Activated gamma-delta T cell (primary cell): ENCODE data around the gene LSR.
"Not testable (repeated sequence)": the region's sequence is repeated elsewhere in the genome, so short reads cannot be mapped to it uniquely, and the experiment has no call there.

Source experiments
- DNase-seq: peaks from one replicate; lab custom pipeline; 2025; lab: John Stamatoyannopoulos, UW

Gene LSR

DNA sequence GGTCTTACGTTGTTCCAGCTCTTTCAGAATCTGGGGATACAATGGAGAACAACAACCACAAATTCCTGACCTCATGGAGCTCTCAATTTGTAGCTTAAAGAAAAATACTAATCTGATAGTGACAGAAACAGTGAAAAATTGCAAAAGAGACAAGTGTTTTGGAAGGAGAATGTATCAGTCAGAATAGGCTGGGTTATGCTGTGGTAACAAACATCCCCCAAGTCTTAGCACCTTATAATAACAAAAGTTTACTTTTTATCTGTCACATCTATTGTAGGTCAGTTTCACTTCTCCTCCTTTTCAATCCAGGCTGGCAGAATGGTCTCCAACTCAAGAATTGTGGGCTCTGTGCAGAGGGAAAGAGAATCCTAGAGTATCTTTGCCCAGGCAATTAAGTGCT lies 29.8 kb upstream of the LSR start:
- DNase-seq: no peak

DNA sequence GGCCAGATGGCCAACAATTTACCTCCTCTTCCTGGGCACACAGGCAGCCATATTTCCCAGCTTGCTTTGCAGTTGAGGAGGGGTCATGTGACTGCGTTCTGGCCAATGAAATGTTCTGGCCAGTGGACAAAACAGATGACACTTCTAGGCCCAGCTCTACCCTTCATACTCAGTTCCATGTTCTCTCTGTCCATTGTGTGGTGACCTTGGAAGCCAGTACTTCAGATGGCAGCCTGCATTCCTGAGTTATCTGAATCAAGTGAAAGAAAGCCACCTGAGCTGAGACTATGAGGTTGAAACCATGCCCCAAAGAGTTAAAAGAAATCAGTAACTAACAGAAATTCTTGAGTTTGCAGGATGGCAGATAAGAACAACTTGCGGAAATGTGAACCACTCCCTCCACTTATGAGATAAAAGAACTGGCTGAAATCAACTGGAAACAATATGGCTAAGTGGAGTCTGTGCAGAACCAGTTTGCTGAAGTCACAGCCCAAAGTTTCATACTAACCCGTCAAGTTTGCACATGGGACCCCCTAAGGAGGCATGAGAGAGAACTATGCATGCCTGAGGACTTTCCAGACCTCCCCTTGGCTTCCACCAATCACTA lies 28.4 kb upstream of the LSR start:
- no peak for DNase-seq

GRCh38 chr19:35220973-35221590 lies 27.7 kb upstream of the LSR start:
- not testable (repeated sequence) for DNase-seq

DNA sequence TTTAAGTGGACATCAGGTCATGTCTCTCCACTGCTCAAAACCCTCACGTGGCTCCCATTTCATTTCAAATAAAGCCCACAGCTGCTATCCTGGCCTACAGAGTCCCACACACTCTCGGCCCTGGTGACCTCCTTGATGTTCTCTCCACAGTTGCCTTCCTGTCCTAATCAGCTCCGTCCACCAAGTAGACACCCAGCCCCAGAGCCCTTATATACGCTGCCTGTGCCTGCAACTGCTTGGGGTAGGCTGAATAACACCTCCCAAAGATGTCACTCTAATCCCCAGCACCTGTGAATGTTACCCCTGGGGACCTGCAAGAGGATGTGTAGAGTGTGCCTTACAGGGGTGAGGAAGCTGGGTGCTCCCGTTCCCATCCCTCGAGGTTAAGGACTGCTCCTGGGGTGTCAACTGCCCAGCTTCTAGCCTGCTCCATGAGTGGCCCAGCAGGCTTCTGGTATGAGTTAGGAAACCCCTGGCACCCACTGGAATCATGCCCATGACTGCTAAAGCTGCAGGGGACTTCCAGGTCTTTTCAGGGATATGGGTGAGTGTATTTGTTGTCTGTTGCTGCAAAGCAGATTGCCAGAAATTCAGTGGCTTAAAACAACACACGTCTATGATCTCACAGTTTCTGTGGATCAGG lies 26.3 kb upstream of the LSR start:
- DNase-seq: no peak

GRCh38 chr19:35223084-35223790 lies 25.6 kb upstream of the LSR start:
- no peak for DNase-seq

- DNase-seq: no peak
Observed at GRCh38 chr19:35223862-35224505, 24.8 kb upstream of the LSR start.

DNA sequence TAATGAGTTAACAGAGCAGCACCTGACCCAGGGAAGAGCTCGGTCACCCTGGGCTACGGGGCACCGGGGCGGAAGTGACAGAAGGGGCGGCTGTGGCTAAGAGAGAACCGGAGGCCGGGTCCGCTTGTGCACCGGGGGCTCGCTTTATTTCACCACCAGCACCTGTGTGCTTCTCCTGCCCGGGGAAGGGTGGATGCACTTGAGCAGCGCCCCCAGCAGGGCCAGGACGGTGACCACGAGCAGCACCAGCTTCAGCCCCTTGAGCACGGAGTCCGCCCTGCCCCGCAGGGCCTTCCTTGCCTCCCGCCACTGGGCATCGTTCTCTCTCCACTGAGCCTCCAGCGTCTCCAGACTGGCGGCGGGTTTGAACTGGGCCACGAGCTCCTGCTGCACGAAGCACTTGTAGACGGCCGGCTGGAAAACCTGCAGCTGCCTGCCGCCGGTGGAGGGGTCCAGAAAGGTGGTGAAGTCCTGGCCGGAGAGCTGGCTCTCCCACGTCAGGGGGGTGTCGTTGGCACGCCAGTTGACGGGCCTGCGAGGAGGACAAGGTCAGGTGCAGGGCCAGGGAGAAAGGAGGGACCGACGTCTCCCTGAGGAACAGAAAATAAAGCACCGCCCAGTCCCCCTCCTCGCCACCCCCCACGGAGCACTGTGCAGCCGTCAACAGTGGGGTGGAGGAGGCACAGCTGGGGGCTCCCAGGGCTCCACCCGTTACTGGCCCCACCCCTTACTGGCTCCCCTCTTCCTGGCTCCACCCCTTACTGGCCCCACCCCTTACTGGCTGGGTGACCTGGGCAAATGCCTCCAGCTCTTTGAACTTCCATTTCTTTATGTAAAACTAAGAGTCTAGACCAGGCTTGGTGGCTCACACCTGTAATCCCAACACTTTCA lies 23.9 kb upstream of the LSR start:
- DNase-seq: no peak

- no peak for DNase-seq
Observed at GRCh38 chr19:35225951-35226350, 22.9 kb upstream of the LSR start.

GRCh38 chr19:35226748-35227147 lies 22.1 kb upstream of the LSR start:
- DNase-seq: no peak

DNA sequence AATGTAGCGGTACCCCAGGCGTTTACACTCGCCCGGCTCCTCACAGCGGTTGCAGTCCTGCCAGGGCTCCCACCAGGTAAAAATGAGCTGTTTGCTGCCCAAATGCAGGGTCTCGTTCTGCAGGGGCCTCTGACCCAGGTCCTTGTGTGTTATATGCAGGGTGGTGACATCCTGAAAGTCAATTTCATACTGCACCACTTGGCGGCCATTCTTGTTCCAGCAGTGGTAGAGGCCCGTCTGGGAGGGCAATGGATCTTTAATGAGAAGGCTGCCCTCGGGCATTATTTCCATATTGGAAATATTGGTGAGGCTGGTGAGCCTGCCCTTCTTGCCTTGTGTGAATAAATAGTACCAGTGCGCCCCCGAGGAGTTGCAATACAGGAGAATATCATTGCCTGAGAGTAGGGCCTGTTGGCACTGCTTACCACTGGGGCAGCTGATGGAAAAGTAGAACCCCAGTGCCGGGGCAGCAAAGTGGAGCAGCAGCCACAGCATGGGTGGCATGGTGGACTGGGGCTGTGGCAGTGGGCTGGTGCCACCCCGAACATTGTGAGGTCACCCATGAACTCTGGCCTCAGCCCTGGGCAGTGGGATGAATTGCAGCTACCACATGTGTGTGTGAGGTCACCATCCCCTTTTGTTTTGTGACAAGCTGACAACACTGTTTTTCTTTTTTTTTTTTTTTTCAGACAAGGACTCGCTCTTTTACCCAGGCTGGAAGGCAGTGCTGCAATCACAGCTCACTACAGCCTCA lies 20.4 kb upstream of the LSR start, which contains the start of gene FAM187B:
FAM187B (minus strand) TSS at position 563 of the 754 bp plus-strand sequence; CDS start at position 504, 59 bp downstream.
- DNase-seq: no peak

DNA sequence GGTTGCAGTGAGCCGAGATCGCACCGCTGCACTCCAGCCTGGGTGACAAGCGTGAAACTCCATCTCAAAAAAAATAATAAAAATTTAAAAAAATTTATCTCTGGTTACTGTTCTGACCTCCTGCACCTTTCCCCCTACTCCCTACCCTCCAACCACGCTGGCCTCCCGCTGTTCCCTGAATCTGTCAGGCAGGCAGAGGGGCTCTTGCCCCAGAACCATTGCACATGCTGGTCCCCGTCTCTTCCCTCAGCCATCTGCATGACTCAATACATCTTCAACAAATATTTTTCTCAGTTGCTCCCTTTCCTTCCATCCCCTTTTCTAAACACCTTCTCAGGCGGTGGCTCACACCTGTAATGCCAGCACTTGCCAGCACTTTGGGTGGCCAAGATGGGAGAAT lies 19.2 kb upstream of the LSR start:
- no peak for DNase-seq

GRCh38 chr19:35231956-35232645 lies 16.7 kb upstream of the LSR start:
- no peak for DNase-seq

DNA sequence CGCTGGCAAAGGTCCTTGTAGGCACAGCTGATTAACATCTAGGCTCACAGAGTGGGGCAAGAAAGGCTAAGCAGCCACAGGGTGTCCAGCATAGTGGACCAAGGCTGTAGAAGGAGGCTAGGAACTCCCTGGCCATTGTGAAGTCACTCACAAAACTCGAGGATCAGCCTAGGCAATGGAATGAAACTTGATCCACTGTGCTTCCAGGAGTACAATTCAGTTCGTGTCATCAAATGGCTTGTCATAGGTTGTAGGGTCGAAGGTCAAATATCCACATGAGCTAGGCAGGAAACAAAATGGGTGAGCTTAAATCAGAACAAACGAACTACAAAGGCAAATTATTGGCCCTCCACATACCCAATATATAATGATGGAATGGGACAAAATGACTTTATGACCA lies 15.9 kb upstream of the LSR start:
- no peak for DNase-seq

GRCh38 chr19:35236638-35237400 lies 12.0 kb upstream of the LSR start:
- no peak for DNase-seq

- DNase-seq: not testable (repeated sequence)
Observed at GRCh38 chr19:35239597-35239996, 9.2 kb upstream of the LSR start.

DNA sequence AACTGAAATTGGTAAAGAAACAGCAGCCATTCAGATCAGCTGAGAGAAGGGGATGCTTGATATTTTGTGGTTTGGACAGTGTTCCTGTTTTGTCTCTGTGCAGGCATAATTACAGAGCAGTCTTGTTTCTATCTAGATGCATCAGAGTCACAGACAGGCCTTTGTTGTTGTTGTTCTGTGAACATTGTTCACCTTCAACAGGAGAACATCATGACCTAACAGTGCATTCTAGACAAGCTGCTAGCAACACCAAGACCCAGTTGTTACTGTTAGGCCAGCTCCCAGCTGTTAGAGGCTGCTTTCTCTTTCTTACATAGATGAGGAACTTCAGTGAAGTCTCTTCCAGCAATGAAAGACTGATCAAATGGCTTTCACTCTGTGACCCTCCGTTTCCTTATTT lies 8.5 kb upstream of the LSR start:
- no peak for DNase-seq

DNA sequence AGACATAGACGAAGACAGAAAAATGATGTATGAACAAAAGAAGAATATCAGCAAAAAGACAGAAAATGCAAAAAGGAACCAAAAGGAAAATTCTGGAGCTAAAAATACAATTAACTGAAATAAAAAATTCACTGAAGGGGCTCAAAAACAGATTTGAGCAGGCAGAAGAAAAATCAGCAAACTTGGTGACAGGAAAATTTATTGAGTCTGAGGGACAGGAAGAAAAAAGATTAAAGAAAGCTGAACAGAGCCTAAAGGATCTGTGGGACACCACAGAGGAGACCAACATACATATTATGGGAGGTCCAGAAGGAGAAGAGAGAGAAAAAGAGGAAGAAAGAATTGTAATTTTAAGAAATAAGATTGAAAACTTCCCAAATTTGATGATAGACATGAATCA lies 7.4 kb upstream of the LSR start:
- DNase-seq: no peak

DNA sequence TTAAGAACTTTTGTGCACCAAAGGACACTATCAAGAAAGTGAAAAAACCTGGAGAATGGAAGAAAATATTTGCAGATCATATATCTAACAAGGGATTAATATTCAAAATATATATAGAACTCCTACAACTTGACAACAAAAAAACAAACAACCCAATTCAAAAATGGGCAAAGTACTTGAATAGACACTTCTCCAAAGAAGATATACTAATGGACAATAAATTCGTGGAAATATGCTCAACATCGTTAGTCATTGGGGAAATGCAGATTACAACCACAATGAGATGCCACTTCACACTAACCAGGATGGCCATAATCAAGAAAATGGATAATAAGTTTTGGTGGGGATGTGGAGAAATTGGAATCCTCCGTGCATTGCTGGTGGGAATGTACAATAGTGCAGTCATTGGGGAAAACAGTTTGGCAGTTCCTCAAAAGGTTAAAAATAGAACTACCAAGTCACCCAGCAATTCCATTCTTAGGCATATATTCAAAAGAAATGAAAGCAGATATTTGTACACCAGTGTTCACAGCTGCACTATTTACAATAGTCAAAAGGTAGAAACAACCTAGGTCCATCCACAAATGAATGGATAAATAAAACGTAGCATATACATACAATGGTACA lies 2.2 kb upstream of the LSR start:
- DNase-seq: no peak
